RPMI7951 (cell line): Measurements from ENCODE around the gene CES2. TPM values are rescaled to one million over a fixed set of nuclear protein-coding genes. Genes with fewer than 3 reads are reported as not detected.
A peak's percentile ranks its signal among the peaks of the same experiment; 100 is the strongest.

Experiments
- DNase-seq: peaks from one replicate; pipeline ENCODE4 v3.0.0-alpha.2; 2012; ENCODE audit warnings: low read depth
- total RNA-seq: library from RNA; depleted of rRNA; stranded (reverse); fragments of >200 nt; shearing (Covaris generic); gene quantifications from 2 replicates; pipeline ENCODE4 v1.2.3, GENCODE V29; 2014

Gene CES2
- total RNA-seq, 1 experiment from 2014 or later: 21.3 TPM

DNA sequence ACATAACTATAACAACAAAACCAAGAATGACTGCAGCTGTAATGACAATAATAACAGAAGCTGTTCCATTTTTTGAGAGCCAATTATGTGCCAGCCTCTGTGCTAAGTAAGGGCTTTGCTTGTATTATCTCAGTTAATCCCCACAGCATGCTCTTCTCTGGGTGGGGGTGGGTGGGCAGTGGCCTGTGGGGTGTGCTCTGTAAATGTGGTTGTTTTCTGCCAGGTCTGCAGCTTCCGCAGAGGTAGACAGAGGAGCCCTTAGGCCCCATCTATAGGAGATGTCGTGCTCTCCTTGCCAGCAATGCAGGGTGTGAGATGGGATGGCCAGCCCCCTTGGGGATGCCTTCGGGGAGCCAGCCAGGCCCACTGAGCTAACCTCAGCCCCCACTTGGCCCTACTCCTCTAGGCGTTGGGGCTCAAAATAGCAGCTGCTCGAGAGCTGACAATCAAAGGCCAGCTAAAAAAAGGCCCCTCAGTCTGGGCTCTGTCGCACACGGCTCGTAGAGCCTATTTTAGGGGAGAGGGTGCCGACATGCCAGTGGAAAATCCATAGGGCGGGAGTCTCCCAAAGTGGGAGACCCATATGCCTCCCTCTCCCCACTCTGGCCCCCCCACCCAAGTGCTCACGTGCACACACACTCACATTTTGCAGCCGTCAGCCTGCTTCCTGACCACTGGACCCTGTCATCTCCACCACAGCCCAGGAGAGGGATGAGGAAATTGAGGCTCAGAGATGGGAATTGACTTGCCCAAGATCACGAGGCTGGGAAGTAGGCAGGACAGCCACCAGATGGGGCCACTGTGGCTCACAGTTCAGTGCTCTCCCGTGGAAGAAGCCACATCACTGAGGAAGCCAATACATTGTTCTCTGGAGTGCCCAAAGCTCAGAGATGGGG lies 32.4 kb upstream of the CES2 start:
- DNase-seq: peak; percentile 33

DNA sequence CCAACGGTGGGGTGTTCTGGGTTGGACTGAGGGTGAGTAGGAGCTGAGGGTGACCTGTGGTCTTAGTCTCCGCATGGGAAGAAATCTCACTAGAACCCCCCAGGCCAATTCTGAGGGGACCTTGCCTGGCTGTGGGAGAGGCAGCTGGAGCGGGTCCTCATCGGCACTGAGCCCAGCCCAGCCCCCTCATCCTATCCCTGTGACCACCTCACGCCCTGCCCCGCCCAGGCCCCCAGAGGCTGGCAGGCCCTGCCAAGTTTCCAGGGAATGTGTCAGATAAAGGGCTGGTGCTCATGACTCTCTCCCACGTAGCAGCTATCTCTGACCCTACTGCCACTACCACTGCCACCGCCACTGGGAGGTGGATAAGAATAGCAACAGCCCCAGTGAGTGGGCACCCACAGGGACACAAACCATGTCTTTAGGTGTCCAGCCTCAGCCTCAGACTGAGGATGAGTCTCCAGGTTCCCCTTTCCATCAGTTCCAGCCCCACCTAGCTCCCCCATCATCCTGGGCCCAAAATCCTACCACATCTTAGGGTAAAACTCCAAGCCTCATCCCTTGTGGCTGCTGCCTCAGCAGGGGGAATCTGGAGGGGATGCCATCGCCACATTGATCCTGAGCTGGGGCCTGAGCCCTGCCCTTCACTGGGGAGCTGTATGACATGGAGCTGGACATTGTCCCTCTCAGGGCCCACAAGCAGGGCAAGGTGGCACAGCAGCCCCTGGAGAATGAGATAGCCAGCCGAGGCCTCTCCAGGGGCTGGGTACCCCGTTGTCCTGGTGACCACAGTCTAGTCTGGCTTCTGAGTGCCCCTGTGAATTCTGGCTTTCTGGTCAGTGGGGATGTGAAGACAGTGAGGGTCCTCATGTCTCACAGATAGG lies 31.5 kb upstream of the CES2 start:
- peak; percentile 50 for DNase-seq

DNA sequence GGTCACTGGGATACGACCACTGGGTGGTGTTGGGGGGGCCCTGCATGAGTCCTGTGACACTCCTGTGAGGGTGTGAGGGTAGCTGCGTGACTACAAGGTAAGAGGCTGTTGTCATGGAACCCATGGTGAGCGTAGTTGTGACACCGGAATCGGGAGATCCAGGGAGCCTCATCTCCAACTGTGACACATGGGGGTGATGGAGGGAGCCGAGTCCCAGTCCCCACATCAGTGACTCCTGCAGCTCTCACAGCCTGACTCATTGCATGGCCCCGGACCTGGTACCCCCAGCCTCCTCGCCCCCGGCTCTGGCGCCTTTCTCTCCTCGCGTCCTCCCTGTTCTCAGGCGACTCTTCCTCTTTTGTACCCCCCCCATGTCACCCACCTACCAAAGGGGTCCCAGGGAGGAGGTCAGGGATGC lies 30.9 kb upstream of the CES2 start:
- no peak for DNase-seq

DNA sequence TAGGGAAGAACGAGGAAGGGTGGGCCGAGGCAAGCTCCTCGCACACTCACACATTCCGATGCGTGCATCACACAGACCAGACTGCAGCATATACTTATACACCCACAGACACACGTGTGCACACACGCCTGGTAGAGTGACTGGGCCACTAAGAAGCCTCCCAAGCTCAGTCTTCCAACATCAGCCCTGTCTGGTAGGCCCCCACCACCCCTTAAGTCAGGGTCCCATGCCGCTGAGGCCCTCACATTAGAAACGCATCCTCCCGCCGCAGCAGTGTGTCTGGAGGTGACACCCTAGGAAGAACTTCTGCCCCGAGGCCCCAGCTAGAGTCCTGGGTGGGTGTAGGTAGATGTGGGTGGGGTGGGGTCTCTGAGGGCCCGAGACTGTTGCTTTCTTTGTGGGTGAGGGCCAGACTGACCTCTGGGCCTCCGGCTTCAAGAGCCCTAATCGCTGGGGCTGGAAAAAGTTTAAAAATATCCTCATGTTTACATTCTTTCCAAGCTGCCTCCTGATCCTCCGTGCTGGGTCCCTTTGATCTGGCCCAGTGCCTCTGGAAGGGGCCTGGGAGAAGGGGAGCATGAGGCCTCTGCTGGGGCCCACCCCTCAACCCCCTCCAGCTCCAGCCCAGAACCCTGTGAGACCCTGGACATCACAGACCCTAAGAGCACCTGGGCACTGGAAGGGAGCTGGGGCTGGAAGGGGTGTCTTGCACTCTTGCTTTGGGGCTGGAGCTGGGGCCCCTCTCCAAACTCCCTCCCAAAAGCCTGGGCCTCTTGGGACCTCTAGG lies 30.3 kb upstream of the CES2 start:
- no peak for DNase-seq

DNA sequence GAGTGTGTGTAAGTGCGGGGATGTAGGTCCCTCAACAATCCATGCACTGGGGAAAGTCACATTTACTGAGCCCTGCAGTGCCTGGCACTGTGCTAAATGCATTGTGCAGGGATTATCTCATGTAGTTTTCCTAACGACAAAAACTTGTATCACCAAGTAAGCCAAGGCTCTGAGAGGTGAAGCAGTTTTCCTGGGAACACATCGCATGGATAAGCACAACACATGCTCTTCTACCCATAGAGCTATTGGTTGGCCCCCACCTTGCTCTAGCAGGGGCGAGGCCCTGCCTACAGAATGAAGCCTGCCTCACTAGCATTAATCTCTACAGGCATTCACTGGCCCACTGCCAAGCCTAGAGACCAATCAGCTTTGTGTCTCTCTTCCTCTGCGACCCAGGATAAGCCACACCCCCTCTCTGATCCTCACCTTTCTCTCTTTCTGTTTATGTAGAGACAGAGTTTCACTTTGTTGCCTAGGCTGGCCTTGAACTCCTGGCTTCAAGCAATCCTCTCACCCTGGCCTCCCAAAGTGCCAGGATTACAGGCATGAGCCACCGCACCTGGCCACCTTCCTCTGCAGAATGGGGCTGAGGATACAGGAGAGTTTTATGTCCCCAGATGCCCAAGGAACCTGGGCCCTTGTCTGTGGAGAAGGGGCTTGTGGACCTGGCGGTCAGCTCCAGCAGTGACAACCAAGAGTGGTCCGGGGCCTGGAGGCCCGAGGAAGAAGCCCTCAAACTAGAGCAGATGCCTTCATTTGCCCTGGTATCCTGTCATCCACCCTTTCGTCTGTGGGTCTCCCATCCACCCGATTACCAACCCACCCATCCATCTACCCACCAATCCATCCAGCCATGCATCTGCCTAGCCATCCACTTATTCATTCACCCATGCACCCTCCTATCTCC lies 29.4 kb upstream of the CES2 start:
- DNase-seq: no peak

DNA sequence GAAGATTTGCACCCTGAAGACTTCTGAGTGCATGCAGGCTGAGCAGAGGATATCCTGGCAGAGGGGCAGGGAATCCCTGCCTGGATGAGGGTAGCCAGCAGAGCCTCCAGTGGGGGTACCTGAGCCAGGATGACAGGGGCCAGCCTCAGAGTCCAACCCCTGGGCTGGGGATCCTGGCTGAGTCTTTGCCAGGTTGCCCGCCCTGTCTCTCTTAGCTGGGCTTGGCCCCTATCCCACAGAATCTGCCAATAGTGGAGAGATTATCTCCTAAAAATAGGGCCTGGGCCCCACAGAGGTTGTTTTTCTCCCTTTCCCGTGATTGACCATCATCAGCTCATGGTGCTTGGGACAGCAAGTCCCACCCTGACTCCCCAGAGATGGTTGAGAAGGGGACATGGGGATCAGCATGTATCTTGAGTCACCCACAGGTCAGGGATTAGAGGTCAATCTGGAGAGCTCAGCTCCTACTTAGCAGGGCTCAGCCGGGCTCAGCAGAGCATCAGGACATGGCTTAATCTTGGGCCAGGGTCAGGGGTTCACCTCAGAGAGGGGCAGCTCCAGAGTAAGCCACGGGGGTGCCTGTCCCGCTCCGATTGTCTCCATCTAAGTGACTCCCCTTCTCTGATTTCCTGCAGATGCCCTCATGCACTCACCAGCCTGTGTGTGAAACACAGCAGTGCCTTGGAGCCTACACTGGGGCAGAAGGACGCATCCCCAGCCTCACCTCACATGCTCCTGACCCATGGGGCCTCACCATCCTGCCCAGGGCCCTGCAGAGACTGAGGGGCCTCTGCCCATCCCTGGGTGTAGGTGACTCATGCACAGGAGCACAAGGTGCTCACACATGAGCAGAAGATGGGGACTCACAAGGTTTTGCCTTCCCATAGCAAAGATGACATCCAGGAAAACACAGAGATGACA lies 28.1 kb upstream of the CES2 start:
- DNase-seq: no peak

DNA sequence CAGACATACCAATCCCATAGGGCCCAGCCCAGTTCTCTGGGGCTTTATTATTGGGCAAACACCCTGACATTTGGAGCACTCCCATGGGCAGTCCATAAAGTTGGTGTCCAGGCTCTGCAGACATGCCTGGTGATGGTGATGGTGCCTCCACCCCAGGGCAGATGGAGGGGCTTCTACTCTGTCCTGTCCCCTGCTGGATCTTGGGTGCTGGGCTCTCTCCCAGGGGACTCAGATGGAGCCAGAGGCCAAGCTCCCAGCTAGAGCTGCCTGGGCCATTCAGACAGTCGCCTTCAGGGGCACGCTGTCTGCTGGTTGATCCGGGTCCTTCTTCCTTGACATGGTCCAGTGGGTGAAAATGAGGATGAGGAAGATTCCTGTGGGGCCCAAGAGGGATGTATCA lies 27.2 kb upstream of the CES2 start:
- DNase-seq: no peak

DNA sequence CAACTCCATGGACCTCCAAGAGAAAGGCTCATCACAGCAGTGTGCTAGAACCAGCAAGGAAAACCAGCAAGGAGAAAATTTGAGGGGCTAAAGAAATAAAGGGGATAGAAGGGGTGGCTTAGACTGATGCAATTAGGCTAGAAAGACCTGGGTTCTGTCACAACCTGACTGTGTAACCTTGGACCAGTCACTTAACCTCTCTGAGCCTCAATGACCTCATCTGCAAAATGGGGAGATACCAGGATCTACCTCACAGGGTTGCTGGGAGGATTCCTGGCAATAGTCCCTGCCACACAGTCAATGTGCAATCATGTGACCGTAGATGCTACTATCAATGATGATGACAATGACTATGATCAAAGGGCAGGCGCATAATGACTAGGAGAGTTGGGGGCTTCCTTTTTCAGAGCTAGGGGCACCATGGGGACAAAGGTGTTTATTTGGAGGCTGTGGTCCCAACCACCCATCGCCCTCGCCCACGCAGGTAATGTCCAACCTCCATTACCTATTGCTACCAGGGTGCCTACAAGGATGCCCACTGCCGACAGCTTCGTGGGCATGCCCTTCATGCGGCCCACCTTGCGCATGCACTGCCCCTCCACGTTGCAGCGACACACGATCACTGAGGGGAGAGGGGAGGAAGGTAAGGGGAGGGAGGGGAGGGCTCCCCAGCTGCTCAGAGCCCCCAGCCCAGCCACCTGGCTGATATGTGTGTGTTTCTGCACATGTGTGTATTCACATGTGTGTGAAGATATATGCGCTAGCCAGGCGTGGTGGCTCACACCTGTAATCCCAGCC lies 26.4 kb upstream of the CES2 start:
- DNase-seq: no peak

DNA sequence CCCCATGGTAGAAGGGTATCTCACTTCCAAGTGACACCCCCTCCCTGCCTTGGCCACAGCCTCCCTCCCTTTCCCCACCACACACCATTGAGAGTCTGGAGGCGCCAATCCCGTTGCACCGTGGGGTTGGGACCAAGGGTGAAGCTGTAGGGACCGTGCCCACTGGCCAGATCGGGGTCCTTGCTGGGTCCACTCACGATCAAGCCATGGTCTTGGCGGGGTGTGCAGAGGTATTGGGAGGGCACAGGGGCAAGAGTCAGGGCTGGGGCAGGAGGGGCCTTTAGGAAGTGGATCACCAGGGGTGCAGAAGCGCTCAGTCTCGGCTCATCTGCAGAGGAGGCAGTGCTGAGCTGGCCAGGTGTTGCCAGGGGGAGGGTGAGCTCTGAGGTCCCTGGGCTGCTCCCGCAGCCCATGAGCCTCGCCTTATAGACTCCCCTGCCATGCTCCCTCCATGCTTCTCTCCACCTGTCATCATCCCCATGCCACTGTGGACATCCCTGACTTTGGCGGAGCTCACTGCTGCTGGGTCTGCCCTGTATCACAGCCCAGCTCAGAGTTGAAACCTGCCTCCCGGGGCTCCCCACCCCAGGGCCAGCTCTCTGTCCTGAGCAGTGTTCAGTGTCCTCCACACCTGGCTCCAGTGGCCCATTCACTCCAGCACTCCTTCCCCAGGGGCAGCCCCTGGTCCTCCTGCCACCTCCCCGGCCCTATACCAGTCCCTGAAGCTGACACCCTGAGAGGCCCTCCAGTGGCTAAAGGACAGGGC lies 25.0 kb upstream of the CES2 start:
- DNase-seq: no peak

DNA sequence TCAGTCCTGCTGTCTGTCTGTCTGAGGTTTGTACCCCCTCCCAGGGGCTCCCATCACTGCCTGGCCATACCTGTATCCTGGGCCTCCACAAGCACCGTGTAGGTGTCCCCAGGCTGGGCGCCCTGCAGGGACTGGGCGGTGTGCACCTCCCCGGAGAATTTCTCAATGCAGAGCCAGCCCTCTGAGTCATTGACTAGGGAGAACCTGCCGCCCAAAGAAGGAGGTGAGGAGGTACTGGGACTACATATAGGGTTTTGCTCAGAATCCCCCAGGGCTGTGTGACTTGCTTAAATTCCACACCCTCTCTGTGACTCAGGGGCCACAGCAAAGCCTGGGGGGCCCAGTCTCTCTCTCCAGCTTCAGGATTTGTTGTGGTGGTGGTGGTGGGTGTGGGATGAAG lies 24.2 kb upstream of the CES2 start:
- no peak for DNase-seq

DNA sequence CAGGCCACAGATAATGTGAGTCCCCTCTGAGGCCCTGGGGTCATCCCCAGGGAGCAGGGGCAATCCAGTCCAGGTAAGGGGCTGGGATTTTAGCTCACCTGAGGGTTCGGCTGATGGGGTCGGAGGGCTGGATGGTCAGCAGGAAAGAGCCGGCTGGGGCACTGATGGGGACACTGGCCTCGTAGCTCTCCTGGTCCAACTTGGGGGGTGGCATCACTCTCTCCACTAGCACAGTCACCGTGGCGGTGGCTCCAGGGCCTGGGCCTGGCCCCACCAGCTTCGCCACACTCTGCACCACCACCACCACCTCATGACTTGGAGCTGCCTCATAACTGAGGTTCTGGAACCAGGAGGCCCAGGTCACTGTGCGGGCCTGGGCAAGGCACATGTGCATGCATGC lies 23.5 kb upstream of the CES2 start:
- no peak for DNase-seq

DNA sequence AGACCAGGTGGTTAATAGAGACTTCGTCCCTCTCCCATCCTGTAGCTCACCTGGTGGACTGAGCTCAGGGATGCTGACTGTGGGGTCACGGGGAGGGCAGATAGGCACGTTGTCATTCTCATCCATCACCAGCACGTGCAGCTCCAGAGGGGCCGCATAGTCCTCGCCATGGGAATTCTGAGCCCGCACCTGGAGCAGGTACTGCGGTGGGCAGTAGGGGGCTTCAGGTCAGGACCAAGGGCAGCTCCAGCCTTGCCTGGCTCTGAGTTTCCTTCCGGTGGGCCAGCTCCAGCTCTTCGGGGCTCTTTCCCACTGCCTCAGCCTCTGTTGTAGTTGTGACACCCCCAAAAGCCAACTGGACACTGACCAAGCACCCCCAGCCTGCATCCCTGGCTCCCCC lies 22.2 kb upstream of the CES2 start:
- DNase-seq: no peak

DNA sequence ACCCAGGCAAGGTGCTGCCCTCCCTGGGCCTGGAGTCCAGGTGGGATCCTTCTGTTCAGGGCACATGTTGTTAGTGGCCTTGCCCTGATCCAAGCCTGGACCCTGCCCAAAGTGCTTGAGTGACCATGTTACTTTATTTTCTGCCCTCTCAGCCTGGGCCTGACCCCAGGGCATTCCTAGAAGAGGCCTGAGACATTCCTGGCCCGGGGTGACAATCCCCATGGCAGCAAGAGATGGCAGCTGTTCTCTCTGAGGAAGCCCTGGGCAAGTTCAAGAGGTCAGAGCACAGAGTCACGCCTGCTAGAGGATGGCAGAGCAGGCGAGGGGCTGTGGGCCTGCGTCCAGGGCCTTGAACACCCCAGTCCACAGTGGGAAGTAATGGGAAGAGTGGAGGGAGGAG lies 21.6 kb upstream of the CES2 start:
- DNase-seq: no peak

DNA sequence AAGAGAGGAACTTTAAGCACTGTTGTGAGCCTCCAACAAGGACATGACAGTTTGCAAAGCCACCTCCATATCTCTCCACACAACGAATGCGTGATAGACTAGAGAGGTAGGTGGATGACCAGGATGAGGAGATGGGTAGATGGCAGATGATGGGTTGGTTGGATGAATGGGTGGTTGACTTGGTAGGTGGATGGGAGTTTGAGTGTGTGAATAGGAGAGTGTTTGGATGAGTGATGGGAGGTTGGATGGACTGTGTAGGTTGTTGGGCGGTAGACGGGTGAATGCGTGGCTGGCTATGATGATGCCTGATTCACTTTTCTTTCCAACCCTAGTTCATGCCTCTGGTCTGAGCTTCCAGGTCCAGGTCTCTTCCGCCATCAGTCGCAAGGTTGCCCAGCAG lies 20.8 kb upstream of the CES2 start:
- no peak for DNase-seq

DNA sequence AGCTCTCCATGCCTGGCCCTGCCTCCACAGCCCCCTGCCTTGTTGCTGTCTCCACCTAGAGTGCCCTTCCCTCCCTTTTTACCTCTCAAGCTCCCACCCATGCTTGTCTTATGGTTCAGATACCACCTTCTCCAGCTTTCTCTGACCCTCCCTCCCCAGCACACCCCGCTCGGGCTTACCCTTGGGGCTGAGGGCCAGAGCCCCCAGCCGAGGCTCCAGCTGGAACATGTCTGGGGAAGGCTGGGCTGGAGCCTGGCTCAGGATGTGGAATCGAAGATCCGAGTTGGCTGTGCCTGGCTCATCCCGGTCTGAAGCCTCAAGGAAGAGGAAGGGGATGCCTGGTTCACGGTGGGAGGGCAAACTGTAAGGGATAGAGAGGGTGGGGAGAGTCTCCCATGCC lies 20.3 kb upstream of the CES2 start:
- DNase-seq: no peak

DNA sequence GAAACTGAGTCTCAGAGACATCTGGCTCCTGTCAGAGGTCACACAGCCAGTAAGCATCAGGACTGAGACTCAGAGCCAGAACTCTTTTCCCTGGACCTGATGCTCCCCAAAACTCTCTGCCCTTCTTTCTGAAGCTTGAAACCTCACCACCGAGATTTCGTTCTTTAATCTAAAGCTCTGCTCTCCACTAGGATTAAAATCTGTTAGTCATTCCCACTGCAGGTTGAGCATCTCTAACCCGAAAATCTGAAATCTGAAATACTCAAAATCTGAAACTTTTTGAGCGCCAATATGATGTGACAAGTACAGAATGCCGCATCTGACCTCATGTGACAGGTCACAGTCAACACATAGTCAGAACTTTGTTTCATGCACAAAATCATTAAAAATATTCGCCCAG lies 18.8 kb upstream of the CES2 start:
- no peak for DNase-seq

DNA sequence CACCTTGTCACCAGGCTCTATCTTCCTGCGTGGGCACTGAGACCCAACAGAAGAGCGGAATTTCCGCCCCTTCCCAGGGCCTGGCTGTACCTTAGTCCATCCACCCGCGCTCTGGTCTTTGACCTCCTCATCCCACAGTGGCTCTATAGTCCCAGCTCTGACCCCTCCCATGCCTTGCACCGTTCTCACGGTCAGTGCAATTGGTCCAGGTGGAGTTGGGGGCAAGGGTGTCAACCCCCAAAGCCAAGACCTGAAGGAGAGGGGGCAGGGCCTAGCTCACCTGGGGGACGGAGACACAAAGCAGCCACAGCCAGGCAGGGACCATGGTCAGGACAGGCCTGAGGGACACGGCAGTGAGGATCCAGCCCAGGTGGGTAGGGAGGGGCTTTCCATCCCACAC lies 17.6 kb upstream of the CES2 start:
- no peak for DNase-seq

DNA sequence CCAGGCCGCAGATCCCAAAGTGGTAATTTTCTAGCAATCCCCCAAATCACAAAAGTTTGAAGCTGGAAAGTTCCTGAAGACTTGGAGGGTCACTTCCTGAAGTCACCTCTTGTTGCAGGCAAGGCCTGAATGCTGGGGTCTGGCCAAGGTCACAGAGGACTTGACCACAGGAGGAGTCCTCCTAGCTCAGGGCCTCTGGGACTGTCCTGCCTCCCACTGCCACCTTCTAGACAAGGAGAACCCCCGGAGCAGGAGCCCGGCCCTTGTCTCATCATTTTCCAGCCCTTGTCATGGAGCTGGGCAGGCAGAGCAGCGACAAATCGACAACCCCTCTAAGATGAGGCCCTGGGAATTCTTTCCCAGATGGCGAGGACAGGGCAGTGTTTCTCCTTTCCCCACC lies 17.0 kb upstream of the CES2 start:
- no peak for DNase-seq
